ENCODE results near the gene KMT2B.

Gene KMT2B

DNA sequence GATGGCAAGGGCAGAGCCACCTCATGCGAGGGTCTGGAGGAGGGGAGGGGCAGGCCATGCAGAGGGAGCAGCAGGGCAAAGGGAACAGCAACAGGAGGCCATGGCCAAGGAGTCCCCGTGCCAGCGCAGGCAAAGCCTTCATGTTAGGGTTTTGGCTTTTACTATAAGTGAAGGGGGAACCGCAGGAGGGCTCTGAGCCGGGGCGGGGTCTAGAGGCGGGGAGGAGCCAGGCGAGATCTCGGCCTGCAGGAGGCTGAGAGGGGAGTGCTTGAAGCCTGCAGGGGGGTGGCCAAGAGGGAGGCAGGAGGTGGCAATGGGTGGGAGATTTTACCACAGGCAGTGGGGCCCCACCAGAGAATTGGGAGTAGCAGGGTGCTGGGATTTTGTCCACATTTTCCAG is 63.8 kb downstream of the KMT2B start:
- H3K4me3 ChIP-seq (ENCODE audit: low read length): no peak overlapping the region
- no peaks in the 10 kb centered on the region for H3K9me2 ChIP-seq (replicated peaks; ENCODE audit: insufficient read depth, low read length)
- H4K20me1 ChIP-seq (ENCODE audit: insufficient read depth, low read length): no peaks in the 10 kb centered on the region
- no peaks in the 10 kb centered on the region for H3K9me3 ChIP-seq (replicated peaks; ENCODE audit: insufficient read depth, low read length)
- no peaks in the 10 kb centered on the region for H3K36me3 ChIP-seq (replicated peaks; ENCODE audit: insufficient read depth, low read length)
- H3K4me1 ChIP-seq (ENCODE audit: low read length): peaks cover under 1% of the 10 kb centered on the region; the same call in 1 of the 2 replicates
- no peak overlapping the region for H3K4me2 ChIP-seq (ENCODE audit: low read depth, low read length)
- no peak overlapping the region for H3K27ac ChIP-seq (ENCODE audit: low read length)
- peaks cover 3% of the 10 kb centered on the region for H3K79me2 ChIP-seq (ENCODE audit: low read length)
- H3K27me3 ChIP-seq (replicated peaks; ENCODE audit: insufficient read depth, low read length): no peaks in the 10 kb centered on the region
- TF ChIP-seq EZH2 (optimal IDR thresholded peaks at IDR 0.05; ENCODE audit: low read depth, low read length) (no peak), EZH2phosphoT487 (IDR thresholded peaks at IDR 0.05; ENCODE audit: low read length) (no peak)
- TF ChIP-seq, protein P1, sequence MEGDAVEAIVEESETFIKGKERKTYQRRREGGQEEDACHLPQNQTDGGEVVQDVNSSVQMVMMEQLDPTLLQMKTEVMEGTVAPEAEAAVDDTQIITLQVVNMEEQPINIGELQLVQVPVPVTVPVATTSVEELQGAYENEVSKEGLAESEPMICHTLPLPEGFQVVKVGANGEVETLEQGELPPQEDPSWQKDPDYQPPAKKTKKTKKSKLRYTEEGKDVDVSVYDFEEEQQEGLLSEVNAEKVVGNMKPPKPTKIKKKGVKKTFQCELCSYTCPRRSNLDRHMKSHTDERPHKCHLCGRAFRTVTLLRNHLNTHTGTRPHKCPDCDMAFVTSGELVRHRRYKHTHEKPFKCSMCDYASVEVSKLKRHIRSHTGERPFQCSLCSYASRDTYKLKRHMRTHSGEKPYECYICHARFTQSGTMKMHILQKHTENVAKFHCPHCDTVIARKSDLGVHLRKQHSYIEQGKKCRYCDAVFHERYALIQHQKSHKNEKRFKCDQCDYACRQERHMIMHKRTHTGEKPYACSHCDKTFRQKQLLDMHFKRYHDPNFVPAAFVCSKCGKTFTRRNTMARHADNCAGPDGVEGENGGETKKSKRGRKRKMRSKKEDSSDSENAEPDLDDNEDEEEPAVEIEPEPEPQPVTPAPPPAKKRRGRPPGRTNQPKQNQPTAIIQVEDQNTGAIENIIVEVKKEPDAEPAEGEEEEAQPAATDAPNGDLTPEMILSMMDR (IDR thresholded peaks at IDR 0.05; ENCODE audit: low read length): no peak
- DNase-seq: no peak
- no peaks in the 10 kb centered on the region for H3F3A ChIP-seq (ENCODE audit: insufficient read depth, low read length)
- H2AFZ ChIP-seq (ENCODE audit: low read length): no peak overlapping the region
- no peak overlapping the region for H3K9ac ChIP-seq (ENCODE audit: low read length)

DNA sequence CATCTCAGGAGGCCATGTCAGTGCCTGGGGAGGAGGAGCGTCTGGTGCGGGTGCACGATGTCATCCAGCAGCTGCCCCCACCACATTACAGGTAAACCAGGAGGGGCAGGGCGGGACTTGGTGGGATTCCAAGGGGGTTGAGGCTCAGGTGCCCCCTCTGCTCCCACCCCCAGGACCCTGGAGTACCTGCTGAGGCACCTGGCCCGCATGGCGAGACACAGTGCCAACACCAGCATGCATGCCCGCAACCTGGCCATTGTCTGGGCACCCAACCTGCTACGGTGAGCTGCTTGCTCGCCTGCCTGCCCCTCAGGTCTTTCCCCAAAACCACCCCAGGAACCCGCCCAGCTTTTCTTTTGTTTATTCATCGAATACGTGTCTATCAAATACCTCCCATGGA is 64.8 kb downstream of the KMT2B start:
- Histone ChIP-seq H3K27me3 (replicated peaks; ENCODE audit: insufficient read depth, low read length) (no peaks in the 10 kb centered on the region), H3K4me3 (ENCODE audit: low read length) (no peak overlapping the region), H3K9me2 (replicated peaks; ENCODE audit: insufficient read depth, low read length) (no peaks in the 10 kb centered on the region), H3K79me2 (ENCODE audit: low read length) (no peaks in the 10 kb centered on the region), H3K36me3 (replicated peaks; ENCODE audit: insufficient read depth, low read length) (no peaks in the 10 kb centered on the region), H3K4me2 (ENCODE audit: low read depth, low read length) (no peak overlapping the region), H3K9ac (ENCODE audit: low read length) (no peak overlapping the region), H3K27ac (ENCODE audit: low read length) (no peak overlapping the region), H3K9me3 (replicated peaks; ENCODE audit: insufficient read depth, low read length) (no peaks in the 10 kb centered on the region), H3F3A (ENCODE audit: insufficient read depth, low read length) (no peaks in the 10 kb centered on the region), H4K20me1 (ENCODE audit: insufficient read depth, low read length) (no peaks in the 10 kb centered on the region), H2AFZ (ENCODE audit: low read length) (no peak overlapping the region), H3K4me1 (ENCODE audit: low read length) (no peaks in the 10 kb centered on the region)
- no peak for TF ChIP-seq EZH2 (optimal IDR thresholded peaks at IDR 0.05; ENCODE audit: low read depth, low read length)
- no peak for TF ChIP-seq EZH2phosphoT487 (IDR thresholded peaks at IDR 0.05; ENCODE audit: low read length)
- TF ChIP-seq, protein P1 (IDR thresholded peaks at IDR 0.05; ENCODE audit: low read length): no peak
- DNase-seq: no peak

DNA sequence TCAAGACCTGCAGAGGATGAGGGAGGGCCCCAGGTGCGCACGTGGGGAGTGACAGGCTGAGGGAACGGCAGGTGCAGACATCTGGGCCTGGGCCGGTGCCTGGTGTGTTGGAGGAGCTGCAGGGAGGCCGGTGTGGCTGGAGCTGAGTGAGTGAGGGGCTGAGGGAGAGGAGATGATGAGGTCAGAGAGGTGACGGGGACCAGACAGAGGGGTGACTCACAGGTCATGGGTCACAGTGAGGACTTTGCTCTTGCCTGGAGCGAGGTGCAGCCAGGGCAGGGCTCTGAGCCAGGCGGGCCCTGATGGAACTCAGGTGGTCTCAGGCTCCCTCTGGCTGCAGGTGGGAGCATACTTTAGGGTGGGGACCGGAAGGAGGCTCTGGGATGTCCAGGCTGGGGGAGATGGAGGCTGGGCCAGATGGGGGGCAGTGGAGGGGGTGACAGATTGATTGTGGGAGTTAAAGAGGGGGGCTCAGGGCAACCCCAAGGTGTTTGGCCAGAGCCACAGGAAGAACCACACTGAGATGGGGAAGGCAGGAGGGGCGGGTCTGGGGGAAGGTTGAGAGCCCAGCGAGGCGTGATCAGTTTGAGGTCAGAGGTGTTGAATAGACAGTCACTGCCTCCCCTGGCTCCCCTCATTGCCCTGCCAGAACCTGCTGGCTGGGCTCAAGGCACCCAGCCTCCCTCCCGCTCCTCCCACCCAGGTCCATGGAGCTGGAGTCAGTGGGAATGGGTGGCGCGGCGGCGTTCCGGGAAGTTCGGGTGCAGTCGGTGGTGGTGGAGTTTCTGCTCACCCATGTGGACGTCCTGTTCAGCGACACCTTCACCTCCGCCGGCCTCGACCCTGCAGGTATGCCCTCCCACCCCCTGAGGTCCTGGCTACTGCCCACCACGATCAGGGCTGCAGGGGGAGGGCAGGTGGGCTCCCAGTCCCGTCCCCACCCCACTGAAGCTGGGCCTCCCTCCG is 65.9 kb downstream of the KMT2B start:
- no peak overlapping the region for H3K27ac ChIP-seq (ENCODE audit: low read length)
- H3K9ac ChIP-seq (ENCODE audit: low read length): no peak overlapping the region
- TF ChIP-seq, protein P1 (IDR thresholded peaks at IDR 0.05; ENCODE audit: low read length): no peak
- TF ChIP-seq EZH2 (optimal IDR thresholded peaks at IDR 0.05; ENCODE audit: low read depth, low read length) (no peak), EZH2phosphoT487 (IDR thresholded peaks at IDR 0.05; ENCODE audit: low read length) (no peak)
- H3K4me1 ChIP-seq (ENCODE audit: low read length): no peaks in the 10 kb centered on the region
- H3F3A ChIP-seq (ENCODE audit: insufficient read depth, low read length): no peaks in the 10 kb centered on the region
- no peak overlapping the region for H3K4me3 ChIP-seq (ENCODE audit: low read length)
- no peaks in the 10 kb centered on the region for H3K9me2 ChIP-seq (replicated peaks; ENCODE audit: insufficient read depth, low read length)
- no peaks in the 10 kb centered on the region for H3K79me2 ChIP-seq (ENCODE audit: low read length)
- H3K9me3 ChIP-seq (replicated peaks; ENCODE audit: insufficient read depth, low read length): no peaks in the 10 kb centered on the region
- no peaks in the 10 kb centered on the region for H3K36me3 ChIP-seq (replicated peaks; ENCODE audit: insufficient read depth, low read length)
- no peak overlapping the region for H2AFZ ChIP-seq (ENCODE audit: low read length)
- DNase-seq: no peak
- no peak overlapping the region for H3K4me2 ChIP-seq (ENCODE audit: low read depth, low read length)
- no peaks in the 10 kb centered on the region for H4K20me1 ChIP-seq (ENCODE audit: insufficient read depth, low read length)
- no peaks in the 10 kb centered on the region for H3K27me3 ChIP-seq (replicated peaks; ENCODE audit: insufficient read depth, low read length)
